Activated T-cell treated with anti-CD3 and anti-CD28 coated beads for 1 hour (primary cell): ENCODE results near the gene CLIP2.
"Not testable (repeated sequence)": the region's sequence is repeated elsewhere in the genome, so short reads cannot be mapped to it uniquely, and the experiment has no call there.

ENCODE experiments used
- DNase-seq: peaks from one replicate; pipeline ENCODE4 v3.0.0-alpha.2; 2020; ENCODE audit warnings: low read depth

CLIP2 gene

GRCh38 chr7:74289018-74289658 lies at the start of gene CLIP2:
Gene CLIP2 (plus strand): TSS chr7:74289407. CDS start chr7:74317547, 28,140 bp downstream.
- DNase-seq = peak; percentile 69

- DNase-seq = no peak
Measured at GRCh38 chr7:74240482-74240881, 48.7 kb upstream of the CLIP2 start.

GRCh38 chr7:74242122-74242443 lies 47.1 kb upstream of the CLIP2 start:
- DNase-seq = no peak

DNA sequence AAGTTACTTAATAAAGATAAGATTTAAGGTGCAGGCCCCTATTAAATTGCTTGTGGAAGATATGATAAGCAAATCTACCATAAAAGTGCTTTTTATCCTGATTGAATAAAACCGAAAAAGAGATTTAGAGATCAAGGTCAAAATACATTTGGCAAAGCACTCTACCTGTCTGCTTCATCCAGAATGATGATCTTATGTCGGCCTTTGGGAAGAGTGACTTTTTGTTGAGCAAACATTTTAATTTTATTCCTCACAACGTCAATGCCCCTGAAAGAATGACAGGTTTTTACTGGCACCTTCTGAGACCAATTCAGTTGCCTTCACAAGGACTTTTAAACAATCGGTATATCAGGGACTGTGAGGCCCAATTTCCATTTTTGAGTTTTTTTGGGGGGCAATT lies 42.7 kb upstream of the CLIP2 start:
- no peak for DNase-seq

DNA sequence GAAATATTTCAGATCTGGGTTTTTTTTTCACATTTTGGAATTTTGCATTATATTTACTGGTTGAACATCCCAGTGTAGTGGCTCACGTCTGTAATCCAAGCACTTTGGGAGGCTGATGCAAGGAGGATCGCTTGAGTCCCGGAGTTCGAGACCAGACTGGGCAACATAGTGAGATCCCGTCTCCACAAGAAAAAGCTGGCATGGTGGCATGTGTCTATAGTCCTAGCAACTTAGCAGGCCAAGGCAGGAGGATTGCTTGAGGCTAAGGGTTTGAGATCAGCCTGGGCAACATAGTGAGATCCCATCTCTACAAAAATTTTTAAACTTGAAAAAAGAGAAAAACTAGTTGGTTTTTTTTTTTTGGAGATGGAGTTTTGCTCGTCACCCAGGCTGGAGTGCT lies 41.1 kb upstream of the CLIP2 start:
- DNase-seq = no peak

GRCh38 chr7:74249058-74249457 lies 40.1 kb upstream of the CLIP2 start:
- DNase-seq = not testable (repeated sequence)

DNA sequence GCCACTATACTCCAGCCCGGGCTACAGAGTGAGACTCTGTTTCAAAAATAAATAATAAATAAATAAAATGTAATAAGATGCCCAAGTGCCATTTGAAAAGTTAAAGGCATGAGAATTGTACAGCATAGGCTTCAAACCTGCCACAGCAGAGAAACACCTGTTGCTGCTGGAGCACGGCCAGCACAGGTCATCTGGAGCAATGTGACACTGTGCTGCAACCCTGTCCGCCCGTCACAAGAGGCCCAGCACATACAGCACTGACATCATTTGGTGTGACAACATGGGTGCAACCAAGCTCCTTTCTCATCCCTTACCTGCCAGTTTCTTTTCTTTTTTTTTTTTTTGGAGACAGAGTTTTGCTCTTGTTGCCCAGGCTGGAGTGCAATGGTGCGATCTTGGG lies 36.3 kb upstream of the CLIP2 start:
- no peak for DNase-seq

- DNase-seq = no peak
Measured at GRCh38 chr7:74253331-74253730, 35.9 kb upstream of the CLIP2 start.

- DNase-seq = no peak
Measured at GRCh38 chr7:74253835-74254128, 35.4 kb upstream of the CLIP2 start.

DNA sequence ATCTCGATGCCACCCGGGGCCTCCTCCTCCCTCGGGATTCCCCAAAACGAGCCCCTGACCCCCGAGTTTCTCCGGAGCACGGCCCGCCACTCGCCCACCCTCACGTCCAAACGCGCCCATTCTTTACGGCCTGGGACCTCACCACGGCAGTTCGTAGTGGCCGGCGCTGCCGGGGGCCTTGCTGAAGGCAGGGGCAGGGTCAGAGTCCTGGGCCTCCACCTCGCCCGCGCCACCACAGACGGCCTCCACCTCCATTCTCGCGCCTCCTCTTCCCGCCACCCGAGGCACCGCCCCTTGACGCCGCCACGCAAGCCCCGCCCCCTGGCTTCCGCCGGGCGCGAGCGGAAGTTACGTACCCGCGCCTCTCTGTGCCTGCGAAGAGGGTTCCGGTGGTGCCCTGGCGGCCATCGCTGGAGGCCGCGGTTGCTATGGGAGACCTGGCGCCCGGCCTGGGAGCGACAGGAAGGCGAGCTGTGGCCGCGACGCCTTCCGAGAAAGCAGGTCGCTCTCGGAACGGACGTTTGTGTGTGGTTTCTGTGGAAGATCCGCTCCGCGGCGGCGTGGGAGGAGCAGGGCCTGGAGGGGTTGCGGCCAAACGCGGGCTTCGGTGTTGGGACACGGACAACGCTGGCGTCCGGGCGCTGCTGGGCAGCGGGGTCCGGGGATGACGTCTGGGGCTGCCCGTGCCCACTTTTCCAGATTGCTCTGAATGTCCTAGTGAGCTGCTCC lies 34.9 kb upstream of the CLIP2 start, which contains the start of gene RFC2:
Gene RFC2, minus strand, starts transcription at position 271 of the 729 bp plus-strand sequence. Its CDS starts 16 bp downstream, at position 255.
- DNase-seq = peak; percentile 96

- DNase-seq = no peak
Measured at GRCh38 chr7:74254858-74255379, 34.3 kb upstream of the CLIP2 start.

DNA sequence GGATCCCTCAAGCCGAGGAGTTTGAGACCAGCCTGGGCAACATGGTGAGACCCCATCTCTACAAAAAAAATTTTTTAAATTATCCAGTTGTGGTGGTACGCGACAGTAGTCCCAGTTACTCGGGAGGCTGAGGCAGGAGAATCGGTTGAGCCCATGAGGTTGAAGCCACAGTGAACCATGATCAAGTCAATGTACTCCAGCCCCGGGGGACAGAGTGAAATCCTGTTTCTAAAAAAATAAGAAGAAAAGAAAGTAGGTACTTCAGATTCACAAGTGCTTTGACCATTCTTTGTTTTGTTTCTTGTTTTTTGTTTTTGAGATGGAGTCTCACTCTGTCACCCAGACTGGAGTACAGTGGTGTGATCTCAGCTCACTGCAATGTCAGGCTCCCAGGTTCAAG lies 33.7 kb upstream of the CLIP2 start:
- not testable (repeated sequence) for DNase-seq

DNA sequence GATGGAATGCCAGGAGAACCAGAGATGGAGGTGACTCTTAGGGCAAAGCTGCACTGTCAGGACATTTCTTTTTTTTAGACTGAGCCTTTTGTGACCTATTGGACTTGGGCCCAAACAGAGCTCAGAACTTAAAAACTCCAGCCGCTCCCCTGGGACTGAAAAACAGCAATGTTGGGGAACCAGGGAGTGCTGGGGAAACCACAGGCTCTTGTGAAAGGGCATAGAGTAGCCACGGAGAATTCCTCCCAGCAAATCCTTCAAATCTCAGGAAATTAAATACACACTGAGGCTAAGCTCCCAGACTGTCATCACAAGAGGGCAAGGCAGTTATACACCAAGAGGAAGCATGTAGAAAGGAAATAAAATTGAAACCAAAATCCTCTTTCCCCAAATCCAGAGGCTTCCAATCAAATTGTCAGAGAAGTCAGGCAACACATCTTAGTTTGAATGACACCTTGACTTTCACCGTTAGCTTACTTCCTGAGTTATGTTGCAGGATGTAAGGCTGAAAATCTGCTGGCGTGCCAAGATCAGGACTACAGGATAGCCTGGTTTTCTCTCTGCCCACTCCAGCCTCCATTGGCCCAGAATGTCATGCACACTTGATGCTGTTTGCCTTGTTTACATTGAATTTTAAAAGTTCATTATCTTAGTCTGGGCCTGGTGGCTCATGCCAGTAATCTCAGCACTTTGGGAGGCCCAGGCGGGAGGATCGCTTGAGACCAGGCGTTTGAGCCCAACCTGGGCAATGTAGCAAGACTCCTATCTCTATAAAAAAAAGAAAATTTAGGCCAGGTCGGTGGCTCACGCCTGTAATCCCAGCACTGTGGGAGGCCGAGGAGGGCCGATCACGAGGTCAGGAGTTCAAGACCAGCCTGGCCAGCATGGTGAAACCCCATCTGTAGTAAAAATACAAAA lies 32.5 kb upstream of the CLIP2 start:
- DNase-seq = no peak

DNA sequence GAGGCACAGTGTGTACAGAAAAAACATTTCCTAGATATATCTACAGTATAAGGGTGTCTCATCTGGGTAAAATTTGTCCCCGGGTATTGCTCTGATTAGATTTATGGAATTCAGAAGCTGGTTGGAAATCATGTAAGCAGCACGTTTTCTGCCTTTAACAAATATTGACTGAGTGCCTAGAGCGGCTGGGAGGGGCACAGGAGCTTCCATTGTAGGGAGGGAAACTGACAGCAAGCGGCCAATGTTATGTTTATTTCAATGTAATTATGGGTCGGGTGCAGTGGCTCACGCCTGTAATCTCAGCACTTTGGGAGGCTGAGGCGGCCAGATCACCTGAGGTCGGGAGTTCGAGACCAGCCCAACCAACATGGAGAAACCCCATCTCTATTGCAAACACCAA lies 30.6 kb upstream of the CLIP2 start:
- DNase-seq = no peak

- DNase-seq = no peak
Measured at GRCh38 chr7:74262639-74263398, 26.4 kb upstream of the CLIP2 start.

GRCh38 chr7:74263399-74264120 lies 25.6 kb upstream of the CLIP2 start:
- DNase-seq = no peak

DNA sequence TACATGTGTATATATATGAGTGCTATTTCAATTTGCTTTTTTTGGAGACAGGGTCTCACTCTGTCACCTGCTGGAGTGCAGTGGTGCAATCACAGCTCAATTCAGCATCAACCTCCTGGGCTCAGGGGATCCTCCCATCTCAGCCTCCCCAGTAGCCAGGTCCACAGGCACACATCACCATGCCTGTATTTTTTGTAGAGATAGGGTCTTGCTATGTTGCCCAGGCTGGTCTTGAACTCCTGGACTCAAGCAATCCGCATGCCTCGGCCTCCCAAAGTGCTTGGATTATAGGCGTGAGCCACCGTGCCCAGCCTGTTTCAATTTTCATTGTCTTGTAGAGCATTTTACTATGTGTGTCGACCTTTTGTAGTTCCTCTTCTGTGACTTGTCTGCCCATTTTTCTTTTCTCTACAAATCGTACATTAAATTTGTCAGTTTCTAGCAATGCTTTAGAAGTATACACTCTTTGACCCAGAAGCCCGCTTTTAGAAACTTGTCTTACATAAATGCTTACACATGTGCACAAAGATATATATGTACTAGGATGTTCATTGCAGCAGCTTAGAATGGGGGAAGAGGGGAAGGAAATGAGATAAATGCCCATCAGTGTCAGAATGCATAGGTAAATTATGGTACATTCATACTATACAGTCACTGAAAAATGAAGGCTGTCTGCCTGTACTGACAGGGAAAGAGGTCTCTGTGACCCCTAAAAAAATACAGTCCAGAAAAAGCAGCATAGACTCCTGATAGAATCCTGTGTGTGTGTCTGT lies 22.8 kb upstream of the CLIP2 start:
- no peak for DNase-seq

DNA sequence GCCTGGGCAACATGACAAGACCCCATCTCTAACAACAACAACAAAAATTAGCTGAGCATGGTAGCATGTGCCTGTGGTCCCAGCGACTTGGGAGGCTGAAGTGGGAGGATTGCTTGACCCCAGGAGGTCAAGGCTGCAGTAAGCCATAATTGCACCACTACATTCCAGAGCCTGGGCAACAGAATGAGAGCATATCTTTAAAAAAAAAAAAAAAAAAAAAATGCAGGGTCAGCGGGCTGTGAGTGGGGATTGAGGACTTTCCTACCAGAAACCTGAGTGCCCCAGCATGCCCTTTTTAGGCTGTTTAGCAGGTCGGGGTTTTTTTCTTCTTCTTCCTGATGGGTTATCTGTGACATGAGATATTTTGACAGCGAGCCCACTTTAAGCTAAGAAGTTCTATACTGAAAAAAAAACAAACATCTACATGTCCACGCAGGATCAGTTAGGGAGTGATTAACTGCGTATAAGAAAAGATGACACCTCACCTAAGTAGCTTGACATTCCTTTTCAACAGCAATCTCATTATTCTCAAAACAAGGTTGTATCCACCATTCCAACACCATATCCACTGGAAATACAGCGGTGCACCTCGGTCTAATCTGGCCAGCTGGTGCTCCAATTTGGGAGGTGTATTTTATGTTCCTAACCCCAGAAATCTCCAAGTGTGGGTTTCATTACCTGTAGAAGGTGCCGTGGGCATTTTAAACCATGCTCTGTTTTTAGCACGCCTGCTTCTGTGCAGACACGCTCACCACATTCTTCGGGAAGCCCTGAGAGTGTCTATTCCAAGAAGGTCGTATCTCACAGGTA lies 21.2 kb upstream of the CLIP2 start:
- DNase-seq = no peak

DNA sequence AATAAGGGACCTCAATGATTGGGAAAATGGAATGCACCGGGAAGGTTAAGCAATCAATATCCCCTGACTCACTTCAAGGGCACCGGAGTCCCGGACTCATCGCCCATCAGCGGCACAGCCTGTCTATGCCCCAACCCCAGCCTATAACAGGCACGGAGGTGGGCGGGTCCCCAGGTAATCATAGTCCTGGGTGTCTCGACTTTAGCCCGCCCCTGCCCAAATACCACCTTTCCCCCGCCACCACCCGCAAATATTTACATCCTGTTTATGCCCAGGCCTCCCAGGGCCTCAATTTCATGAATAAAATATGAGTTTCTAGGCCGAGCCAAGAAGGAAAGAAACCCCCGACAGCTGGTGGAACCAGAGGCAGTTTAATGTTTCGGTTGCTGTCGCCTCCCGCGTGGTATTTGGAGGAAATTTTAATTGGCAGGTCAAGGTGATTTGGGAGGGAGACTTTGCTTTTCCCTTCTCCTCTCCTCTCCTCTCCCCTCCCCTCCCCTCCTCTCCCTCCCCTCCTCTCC lies 19.4 kb upstream of the CLIP2 start:
- DNase-seq = peak; percentile 47
